Activated CD8-positive, alpha-beta T cell treated with anti-CD3 and anti-CD28 coated beads for 36 hours (primary cell): ENCODE results near the gene NFYA. TPM values are rescaled to one million over a fixed set of nuclear protein-coding genes. Genes with fewer than 3 reads are reported as not detected.

ENCODE experiments used
- ATAC-seq: fragments of 200-7000 bp; cut with Tn5 transposase; one replicate; pipeline ENCODE4 v1.10.0; 2021; ENCODE audit warnings: mild to moderate bottlenecking, moderate library complexity
- CTCF ChIA-PET: fragments of 350-600 bp; sonication (Branson Sonifier 250); formaldehyde crosslinking; loops from one replicate; lab custom pipeline; 2021; ENCODE audit warnings: antibody characterized with exemption; lab: Charles Lee
- POLR2A ChIA-PET: fragments of 350-600 bp; sonication (Branson Sonifier 250); formaldehyde crosslinking; loops from one replicate; lab custom pipeline; 2021; ENCODE audit warnings: antibody characterized with exemption; lab: Charles Lee
- DNase-seq: peaks from one replicate; pipeline ENCODE4 v3.0.0-alpha.2; 2020
- H3K27ac Mint-ChIP-seq: one replicate; pipeline ENCODE4 v1.8.0; 2021; ENCODE audit warnings: mild to moderate bottlenecking, mixed read lengths
- H3K27me3 Mint-ChIP-seq: one replicate; pipeline ENCODE4 v1.8.0; 2021; ENCODE audit warnings: mixed read lengths
- H3K36me3 Mint-ChIP-seq: one replicate; pipeline ENCODE4 v1.8.0; 2021; ENCODE audit warnings: low read depth, mixed read lengths
- H3K4me1 Mint-ChIP-seq: one replicate; pipeline ENCODE4 v1.8.0; 2021; ENCODE audit warnings: low read depth, mixed read lengths
- H3K4me3 Mint-ChIP-seq: one replicate; pipeline ENCODE4 v1.8.0; 2021; ENCODE audit warnings: mild to moderate bottlenecking, moderate library complexity, mixed read lengths
- H3K9me3 Mint-ChIP-seq: one replicate; pipeline ENCODE4 v1.8.0; 2021; ENCODE audit warnings: mixed read lengths
- CTCF ChIP-seq: fragments of 200-600 bp; IDR thresholded peaks from one replicate; pipeline ENCODE4 v1.8.0; 2022; ENCODE audit warnings: antibody characterized with exemption, mild to moderate bottlenecking
- intact Hi-C: fragments of 100-400 bp; cut with micrococcal nuclease; formaldehyde crosslinking; loops from one replicate; pipeline ENCODE4 v1.10.0; 2022
- total RNA-seq, 2 experiments: library from RNA; stranded (reverse); gene quantifications; one replicate each; pipeline ENCODE4 v1.2.3, GENCODE V29; 2021

NFYA gene
- total RNA-seq, 2 experiments from 2014 or later, result 30.7 to 31.1 TPM

- intact Hi-C loops, result no loop called here
- no peak for TF ChIP-seq CTCF
- ATAC-seq (no peak), DNase-seq (no peak)
- ChIA-PET POLR2A (no interaction called here), CTCF (interaction anchor here (1.0 to 3.2 kb wide), 5 partner anchors 9 to 30 kb away, joined by 3 to 14 read pairs (median 6); partner anchors contain the start of gene UNC5CL)
- Mint-ChIP-seq H3K4me3 (no peak overlapping the region), H3K36me3 (peaks cover 6% of the 10 kb centered on the region), H3K4me1 (peaks cover under 1% of the 10 kb centered on the region), H3K27me3 (no peaks in the 10 kb centered on the region), H3K9me3 (no peaks in the 10 kb centered on the region), H3K27ac (no peak overlapping the region)
Measured at GRCh38 chr6:41058783-41059181, 14.0 kb upstream of the NFYA start.

- Mint-ChIP-seq H3K9me3 (no peaks in the 10 kb centered on the region), H3K36me3 (peaks cover 10% of the 10 kb centered on the region), H3K4me1 (peaks cover 5% of the 10 kb centered on the region), H3K4me3 (no peak overlapping the region), H3K27ac (no peak overlapping the region), H3K27me3 (no peaks in the 10 kb centered on the region)
- DNase-seq (no peak), ATAC-seq (no peak)
- TF ChIP-seq CTCF, result no peak
- intact Hi-C loops, result no loop called here
- ChIA-PET POLR2A (interaction anchor here (0.9 kb wide), 1 partner anchor 10 kb away, joined by 3 read pairs; no protein-coding TSS in a partner anchor), CTCF (interaction anchor here (1.0 to 3.2 kb wide), 5 partner anchors 8 to 31 kb away, joined by 3 to 14 read pairs (median 6); partner anchors contain the start of gene UNC5CL)
Measured at GRCh38 chr6:41059556-41059955, 13.2 kb upstream of the NFYA start.

GRCh38 chr6:41061196-41061726 is 11.5 kb upstream of the NFYA start:
- H3K27ac Mint-ChIP-seq, result no peak overlapping the region
- no peaks in the 10 kb centered on the region for H3K9me3 Mint-ChIP-seq
- H3K4me3 Mint-ChIP-seq, result no peak overlapping the region
- TF ChIP-seq CTCF, result no peak
- ChIA-PET CTCF (interaction anchor here (2.3 to 3.2 kb wide), 2 partner anchors 9 to 33 kb away, joined by 14 read pairs; no protein-coding TSS in a partner anchor), POLR2A (no interaction called here)
- H3K4me1 Mint-ChIP-seq, result peaks cover 11% of the 10 kb centered on the region
- ATAC-seq (no peak), DNase-seq (no peak)
- intact Hi-C loops, result no loop called here
- H3K27me3 Mint-ChIP-seq, result no peaks in the 10 kb centered on the region
- H3K36me3 Mint-ChIP-seq, result peaks cover 18% of the 10 kb centered on the region

- H3K9me3 Mint-ChIP-seq, result no peaks in the 10 kb centered on the region
- no peak overlapping the region for H3K4me3 Mint-ChIP-seq
- intact Hi-C loops, result no loop called here
- H3K27ac Mint-ChIP-seq, result no peak overlapping the region
- H3K4me1 Mint-ChIP-seq, result peaks cover 16% of the 10 kb centered on the region
- peaks cover 26% of the 10 kb centered on the region for H3K36me3 Mint-ChIP-seq
- DNase-seq (no peak), ATAC-seq (no peak)
- CTCF ChIA-PET, result interaction anchor here (2.3 kb wide), 1 partner anchor 34 kb away, joined by 14 read pairs; no protein-coding TSS in a partner anchor
- H3K27me3 Mint-ChIP-seq, result no peaks in the 10 kb centered on the region
- POLR2A ChIA-PET, result interaction anchor here (1.4 kb wide), 1 partner anchor 17 kb away, joined by 3 read pairs; no protein-coding TSS in a partner anchor
- TF ChIP-seq CTCF, result no peak
Measured at GRCh38 chr6:41062056-41062455, 10.7 kb upstream of the NFYA start.

- intact Hi-C loops, result no loop called here
Measured at GRCh38 chr6:41063884-41064285, 8.9 kb upstream of the NFYA start.

More at GRCh38 chr6:41063884-41064285, 8.9 kb upstream of the NFYA start:
- no peak for TF ChIP-seq CTCF
- CTCF ChIA-PET, result interaction anchor here (0.9 to 1.5 kb wide), 3 partner anchors 8 to 25 kb away, joined by 3 to 7 read pairs (median 3); partner anchors contain the start of gene UNC5CL
- DNase-seq (no peak), ATAC-seq (no peak)
- no peaks in the 10 kb centered on the region for H3K9me3 Mint-ChIP-seq
- no peak overlapping the region for H3K4me3 Mint-ChIP-seq
- peaks cover 24% of the 10 kb centered on the region for H3K4me1 Mint-ChIP-seq
- POLR2A ChIA-PET, result no interaction called here
- no peaks in the 10 kb centered on the region for H3K27me3 Mint-ChIP-seq
- H3K27ac Mint-ChIP-seq, result no peak overlapping the region
- H3K36me3 Mint-ChIP-seq, result peaks cover 38% of the 10 kb centered on the region
